Measurements from ENCODE around the gene SYNGR1.

DNA sequence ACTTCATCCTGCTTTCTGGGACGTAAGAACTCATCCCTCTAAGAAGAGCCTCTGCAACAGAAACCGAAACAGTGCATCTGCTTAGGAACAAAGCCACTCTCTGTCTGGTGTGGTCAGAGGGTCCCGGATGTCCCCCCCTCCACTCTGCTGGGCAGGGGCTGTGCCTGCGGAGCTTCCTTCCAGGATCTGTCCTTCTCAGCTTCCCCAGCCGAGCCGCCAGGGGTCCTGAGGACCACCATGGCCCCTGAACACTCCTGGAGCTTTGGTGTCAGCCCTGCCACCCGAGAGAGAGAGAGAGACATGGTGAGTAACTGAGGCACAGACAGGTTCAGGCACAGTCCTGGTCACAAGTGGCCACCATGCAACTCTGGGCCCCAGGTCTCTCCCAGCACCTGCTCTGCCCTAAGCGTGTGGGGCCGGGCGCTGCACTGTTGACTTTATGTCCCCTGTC, 82.6 kb downstream of the SYNGR1 start:
- TF ChIP-seq, protein P1, sequence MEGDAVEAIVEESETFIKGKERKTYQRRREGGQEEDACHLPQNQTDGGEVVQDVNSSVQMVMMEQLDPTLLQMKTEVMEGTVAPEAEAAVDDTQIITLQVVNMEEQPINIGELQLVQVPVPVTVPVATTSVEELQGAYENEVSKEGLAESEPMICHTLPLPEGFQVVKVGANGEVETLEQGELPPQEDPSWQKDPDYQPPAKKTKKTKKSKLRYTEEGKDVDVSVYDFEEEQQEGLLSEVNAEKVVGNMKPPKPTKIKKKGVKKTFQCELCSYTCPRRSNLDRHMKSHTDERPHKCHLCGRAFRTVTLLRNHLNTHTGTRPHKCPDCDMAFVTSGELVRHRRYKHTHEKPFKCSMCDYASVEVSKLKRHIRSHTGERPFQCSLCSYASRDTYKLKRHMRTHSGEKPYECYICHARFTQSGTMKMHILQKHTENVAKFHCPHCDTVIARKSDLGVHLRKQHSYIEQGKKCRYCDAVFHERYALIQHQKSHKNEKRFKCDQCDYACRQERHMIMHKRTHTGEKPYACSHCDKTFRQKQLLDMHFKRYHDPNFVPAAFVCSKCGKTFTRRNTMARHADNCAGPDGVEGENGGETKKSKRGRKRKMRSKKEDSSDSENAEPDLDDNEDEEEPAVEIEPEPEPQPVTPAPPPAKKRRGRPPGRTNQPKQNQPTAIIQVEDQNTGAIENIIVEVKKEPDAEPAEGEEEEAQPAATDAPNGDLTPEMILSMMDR (IDR thresholded peaks at IDR 0.05) = no peak
- TF ChIP-seq POLR2A (IDR thresholded peaks at IDR 0.05) = no peak

All from thyroid gland (tissue), 4 donors.